Activated naive CD8-positive, alpha-beta T cell (primary cell): ENCODE results near the gene EML4.

ENCODE experiments used
- H3K27ac Mint-ChIP-seq: one replicate; pipeline ENCODE4 v1.8.0; 2021; ENCODE audit warnings: mixed read lengths
- H3K27me3 Mint-ChIP-seq: one replicate; pipeline ENCODE4 v1.8.0; 2021; ENCODE audit warnings: mixed read lengths
- H3K36me3 Mint-ChIP-seq: one replicate; pipeline ENCODE4 v1.8.0; 2021; ENCODE audit warnings: mixed read lengths
- H3K4me1 Mint-ChIP-seq: one replicate; pipeline ENCODE4 v1.8.0; 2021; ENCODE audit warnings: low read depth, mixed read lengths
- H3K4me3 Mint-ChIP-seq: one replicate; pipeline ENCODE4 v1.8.0; 2021; ENCODE audit warnings: mild to moderate bottlenecking, mixed read lengths
- H3K9me3 Mint-ChIP-seq: one replicate; pipeline ENCODE4 v1.8.0; 2021; ENCODE audit warnings: low read depth, mixed read lengths

Gene EML4

DNA sequence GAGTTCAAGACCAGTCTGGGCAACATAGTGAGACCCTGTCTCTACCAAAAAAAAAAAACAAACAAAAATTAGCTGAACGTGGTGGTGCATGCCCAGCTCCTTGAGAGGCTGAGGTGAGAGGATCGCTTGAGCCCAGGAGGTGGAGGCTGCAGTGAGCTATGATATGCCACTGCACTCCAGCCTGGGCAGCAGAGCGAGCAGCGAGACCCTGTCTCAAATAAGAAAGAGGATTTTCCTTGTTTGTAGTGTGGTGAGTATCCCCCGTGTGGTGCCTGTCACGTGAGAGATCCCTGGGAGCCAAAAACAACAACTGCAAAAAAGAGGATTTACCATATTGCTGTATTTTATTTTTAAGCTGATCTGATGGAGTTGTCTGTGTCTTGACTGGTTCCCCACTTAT lies 9.2 kb downstream of the EML4 start:
- no peak overlapping the region for H3K27ac Mint-ChIP-seq
- H3K36me3 Mint-ChIP-seq = peaks cover 12% of the 10 kb centered on the region
- peaks cover 73% of the 10 kb centered on the region for H3K4me1 Mint-ChIP-seq
- H3K27me3 Mint-ChIP-seq = no peaks in the 10 kb centered on the region
- H3K9me3 Mint-ChIP-seq = no peaks in the 10 kb centered on the region
- H3K4me3 Mint-ChIP-seq = no peak overlapping the region

DNA sequence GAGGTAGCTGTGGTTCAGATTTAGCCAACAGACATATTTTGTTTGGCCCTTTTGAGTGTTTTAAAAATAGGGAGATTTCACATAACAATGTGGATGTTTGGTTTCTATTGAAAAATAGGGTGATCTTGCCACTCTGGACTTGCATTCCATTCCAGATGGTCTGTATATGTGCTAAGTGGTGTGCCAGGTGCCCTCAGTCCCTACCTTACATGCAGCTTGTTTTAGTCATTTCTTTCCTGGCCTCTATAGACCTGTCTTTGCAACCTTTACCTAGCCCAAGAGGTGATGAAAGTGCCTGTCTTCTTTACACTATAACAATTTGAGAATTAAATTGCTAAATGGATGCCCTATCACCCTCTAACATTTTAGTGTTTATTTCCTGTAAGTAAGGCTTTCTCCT lies 11.1 kb downstream of the EML4 start:
- Mint-ChIP-seq H3K36me3 (peaks cover 15% of the 10 kb centered on the region), H3K27ac (no peak overlapping the region), H3K27me3 (no peaks in the 10 kb centered on the region), H3K4me3 (peak overlapping the region; percentile 25), H3K4me1 (peaks cover 85% of the 10 kb centered on the region), H3K9me3 (no peaks in the 10 kb centered on the region)

DNA sequence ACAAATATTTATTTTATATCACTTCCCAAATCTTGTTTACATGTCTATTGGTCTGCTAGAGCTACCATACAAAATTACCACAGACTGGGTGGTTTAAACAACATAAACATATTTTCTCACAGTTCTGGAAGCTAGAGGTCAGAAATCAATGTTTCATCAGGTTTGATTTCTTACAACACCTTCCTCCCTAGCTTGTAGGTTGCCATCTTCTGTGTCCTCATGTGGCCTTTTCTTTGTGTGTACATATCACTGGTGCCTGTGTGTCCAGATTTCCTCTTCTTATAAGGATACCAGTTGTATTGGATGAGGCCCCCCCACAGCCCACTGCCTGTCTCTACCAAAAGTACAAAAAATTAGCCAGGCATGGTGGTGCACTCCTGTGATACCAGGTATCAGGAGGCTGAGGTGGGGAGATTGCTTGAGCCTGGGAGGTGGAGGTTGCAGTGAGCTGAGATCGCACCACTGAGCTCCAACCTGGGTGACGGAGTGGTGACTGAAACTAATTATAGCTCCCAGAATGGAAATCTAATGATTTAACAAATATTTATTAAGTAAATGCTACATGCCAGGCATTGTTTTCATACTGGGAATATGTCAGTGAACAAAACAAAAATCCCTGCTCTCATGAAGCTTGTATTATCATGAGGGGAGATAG lies 13.6 kb downstream of the EML4 start:
- H3K9me3 Mint-ChIP-seq = no peaks in the 10 kb centered on the region
- H3K4me1 Mint-ChIP-seq = peaks cover 82% of the 10 kb centered on the region
- no peak overlapping the region for H3K4me3 Mint-ChIP-seq
- no peaks in the 10 kb centered on the region for H3K27me3 Mint-ChIP-seq
- H3K27ac Mint-ChIP-seq = no peak overlapping the region
- H3K36me3 Mint-ChIP-seq = peaks cover 14% of the 10 kb centered on the region

DNA sequence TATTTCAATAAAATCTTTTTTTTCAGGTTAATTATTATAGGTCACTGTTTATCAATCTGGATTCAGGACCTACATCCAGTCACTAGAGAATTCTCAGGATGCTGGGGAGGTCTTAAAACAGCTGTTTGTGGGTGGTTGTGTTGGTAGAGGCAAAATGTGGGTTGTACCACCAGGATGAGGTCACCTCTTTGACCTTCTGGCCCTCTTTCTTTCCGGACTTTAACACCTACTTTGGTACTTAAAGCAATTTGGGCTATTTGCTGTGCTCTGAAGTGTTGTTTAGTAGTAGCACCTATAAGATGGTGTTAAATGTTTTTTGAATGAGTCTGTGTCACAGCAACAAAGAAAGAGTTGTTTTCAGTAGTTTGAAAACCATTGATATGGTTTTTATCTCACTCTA lies 14.6 kb downstream of the EML4 start:
- H3K4me1 Mint-ChIP-seq = peaks cover 74% of the 10 kb centered on the region
- H3K27ac Mint-ChIP-seq = no peak overlapping the region
- peaks cover 15% of the 10 kb centered on the region for H3K36me3 Mint-ChIP-seq
- no peaks in the 10 kb centered on the region for H3K27me3 Mint-ChIP-seq
- no peaks in the 10 kb centered on the region for H3K9me3 Mint-ChIP-seq
- H3K4me3 Mint-ChIP-seq = no peak overlapping the region

DNA sequence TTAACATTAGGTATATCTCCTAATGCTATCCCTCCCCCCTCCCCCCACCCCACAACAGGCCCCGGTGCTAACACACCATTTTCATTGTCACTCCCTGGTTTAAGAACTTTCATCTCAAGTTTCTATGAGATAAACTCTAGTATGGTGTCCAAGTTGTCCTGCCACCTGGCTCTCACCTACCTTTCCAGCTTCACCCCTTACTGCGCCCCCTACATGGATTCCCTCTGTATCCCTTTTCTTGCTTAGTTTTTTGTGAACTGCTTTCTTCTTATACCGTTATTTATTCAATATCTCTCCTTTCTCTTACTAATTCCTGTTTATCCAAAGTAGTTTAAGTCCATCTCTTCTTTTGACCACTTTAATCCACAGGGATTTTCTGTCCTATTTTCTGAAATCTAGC lies 15.2 kb downstream of the EML4 start:
- Mint-ChIP-seq H3K4me3 (peak overlapping the region; percentile 2), H3K36me3 (peaks cover 15% of the 10 kb centered on the region), H3K4me1 (peaks cover 73% of the 10 kb centered on the region), H3K9me3 (no peaks in the 10 kb centered on the region), H3K27me3 (no peaks in the 10 kb centered on the region), H3K27ac (no peak overlapping the region)

DNA sequence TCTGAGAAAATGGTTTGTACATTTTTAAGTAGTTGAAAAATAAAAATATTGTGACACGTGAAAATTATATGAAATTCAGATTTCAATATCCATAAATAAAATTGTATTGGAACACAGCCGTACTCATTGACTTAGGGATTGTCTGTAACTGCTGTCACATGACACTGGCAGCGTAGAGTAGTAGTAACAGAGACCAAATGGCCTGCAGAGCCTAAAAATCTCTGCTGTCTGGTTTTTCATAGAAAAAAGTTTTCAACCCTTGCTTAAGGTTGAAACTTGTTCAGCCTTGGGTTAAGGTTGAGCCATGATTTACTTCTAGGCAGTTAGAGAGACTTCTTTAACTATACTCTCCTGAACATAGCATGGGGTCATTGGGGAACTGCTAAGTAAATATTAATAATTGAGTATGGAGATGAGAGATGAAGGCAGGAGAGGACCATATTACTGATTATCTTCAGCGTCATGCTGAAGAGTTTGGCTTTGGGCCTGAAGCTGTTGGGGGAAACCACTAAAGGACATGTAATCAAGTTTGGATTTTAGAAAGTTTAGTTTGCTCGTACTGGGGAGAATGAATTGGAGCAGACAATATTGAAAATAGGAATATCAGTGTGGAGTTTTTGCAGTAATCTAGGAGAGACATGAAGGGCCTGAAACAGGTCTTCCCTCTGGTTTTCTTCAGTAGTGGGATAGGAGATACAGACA lies 16.2 kb downstream of the EML4 start:
- Mint-ChIP-seq H3K36me3 (peaks cover 13% of the 10 kb centered on the region), H3K4me1 (peaks cover 73% of the 10 kb centered on the region), H3K4me3 (no peak overlapping the region), H3K27me3 (no peaks in the 10 kb centered on the region), H3K27ac (no peak overlapping the region), H3K9me3 (no peaks in the 10 kb centered on the region)

GRCh38 chr2:42186366-42186765 lies 17.2 kb downstream of the EML4 start:
- Mint-ChIP-seq H3K4me3 (no peak overlapping the region), H3K27ac (peak overlapping the region; percentile 16)

GRCh38 chr2:42186945-42187632 lies 17.9 kb downstream of the EML4 start:
- H3K4me1 Mint-ChIP-seq = peaks cover 75% of the 10 kb centered on the region
- no peaks in the 10 kb centered on the region for H3K27me3 Mint-ChIP-seq
- H3K27ac Mint-ChIP-seq = no peak overlapping the region
- no peaks in the 10 kb centered on the region for H3K9me3 Mint-ChIP-seq
- H3K4me3 Mint-ChIP-seq = no peak overlapping the region
- H3K36me3 Mint-ChIP-seq = peaks cover 9% of the 10 kb centered on the region

More at GRCh38 chr2:42186366-42186765, 17.2 kb downstream of the EML4 start:
- Mint-ChIP-seq H3K27me3 (no peaks in the 10 kb centered on the region), H3K9me3 (no peaks in the 10 kb centered on the region), H3K36me3 (peaks cover 12% of the 10 kb centered on the region), H3K4me1 (peaks cover 74% of the 10 kb centered on the region)

GRCh38 chr2:42187886-42188285 lies 18.7 kb downstream of the EML4 start:
- no peak overlapping the region for H3K4me3 Mint-ChIP-seq
- H3K4me1 Mint-ChIP-seq = peaks cover 76% of the 10 kb centered on the region
- H3K9me3 Mint-ChIP-seq = no peaks in the 10 kb centered on the region
- peak overlapping the region; percentile 22 for H3K27ac Mint-ChIP-seq
- no peaks in the 10 kb centered on the region for H3K27me3 Mint-ChIP-seq
- H3K36me3 Mint-ChIP-seq = peaks cover 9% of the 10 kb centered on the region

GRCh38 chr2:42189235-42189566 lies 20.0 kb downstream of the EML4 start:
- Mint-ChIP-seq H3K27me3 (no peaks in the 10 kb centered on the region), H3K4me3 (no peak overlapping the region), H3K4me1 (peaks cover 77% of the 10 kb centered on the region), H3K9me3 (no peaks in the 10 kb centered on the region), H3K36me3 (peaks cover 9% of the 10 kb centered on the region), H3K27ac (no peak overlapping the region)

GRCh38 chr2:42190191-42190590 lies 21.0 kb downstream of the EML4 start:
- no peaks in the 10 kb centered on the region for H3K9me3 Mint-ChIP-seq
- H3K36me3 Mint-ChIP-seq = peaks cover 6% of the 10 kb centered on the region
- peaks cover 77% of the 10 kb centered on the region for H3K4me1 Mint-ChIP-seq
- no peaks in the 10 kb centered on the region for H3K27me3 Mint-ChIP-seq
- H3K4me3 Mint-ChIP-seq = no peak overlapping the region
- H3K27ac Mint-ChIP-seq = peak overlapping the region; percentile 4

GRCh38 chr2:42191285-42192009 lies 22.3 kb downstream of the EML4 start:
- no peaks in the 10 kb centered on the region for H3K27me3 Mint-ChIP-seq
- peaks cover 81% of the 10 kb centered on the region for H3K4me1 Mint-ChIP-seq
- H3K27ac Mint-ChIP-seq = peak overlapping the region; percentile 36

DNA sequence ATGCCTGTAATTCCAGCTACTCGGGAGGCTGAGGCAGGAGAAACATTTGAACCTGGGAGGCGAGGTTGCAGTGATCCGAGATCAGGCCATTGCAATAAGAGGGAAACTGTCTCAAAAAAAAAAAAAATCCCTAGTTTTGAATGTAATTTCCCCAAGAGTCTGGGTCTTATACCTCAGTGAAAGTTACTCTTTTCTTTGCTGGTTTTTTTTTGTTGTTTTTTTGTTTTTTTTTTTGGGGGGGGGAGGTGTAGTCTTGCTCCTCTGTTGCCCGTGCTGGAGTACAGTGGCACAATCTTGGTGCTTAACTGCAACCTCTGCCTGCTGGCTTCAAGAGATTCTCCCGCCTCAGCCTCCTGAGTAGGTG lies 22.8 kb downstream of the EML4 start:
- Mint-ChIP-seq H3K36me3 (peaks cover 6% of the 10 kb centered on the region), H3K4me3 (no peak overlapping the region), H3K27ac (no peak overlapping the region), H3K9me3 (no peaks in the 10 kb centered on the region), H3K4me1 (peaks cover 83% of the 10 kb centered on the region), H3K27me3 (no peaks in the 10 kb centered on the region)

More at GRCh38 chr2:42191285-42192009, 22.3 kb downstream of the EML4 start:
- Mint-ChIP-seq H3K36me3 (peaks cover 6% of the 10 kb centered on the region), H3K4me3 (no peak overlapping the region), H3K9me3 (no peaks in the 10 kb centered on the region)

DNA sequence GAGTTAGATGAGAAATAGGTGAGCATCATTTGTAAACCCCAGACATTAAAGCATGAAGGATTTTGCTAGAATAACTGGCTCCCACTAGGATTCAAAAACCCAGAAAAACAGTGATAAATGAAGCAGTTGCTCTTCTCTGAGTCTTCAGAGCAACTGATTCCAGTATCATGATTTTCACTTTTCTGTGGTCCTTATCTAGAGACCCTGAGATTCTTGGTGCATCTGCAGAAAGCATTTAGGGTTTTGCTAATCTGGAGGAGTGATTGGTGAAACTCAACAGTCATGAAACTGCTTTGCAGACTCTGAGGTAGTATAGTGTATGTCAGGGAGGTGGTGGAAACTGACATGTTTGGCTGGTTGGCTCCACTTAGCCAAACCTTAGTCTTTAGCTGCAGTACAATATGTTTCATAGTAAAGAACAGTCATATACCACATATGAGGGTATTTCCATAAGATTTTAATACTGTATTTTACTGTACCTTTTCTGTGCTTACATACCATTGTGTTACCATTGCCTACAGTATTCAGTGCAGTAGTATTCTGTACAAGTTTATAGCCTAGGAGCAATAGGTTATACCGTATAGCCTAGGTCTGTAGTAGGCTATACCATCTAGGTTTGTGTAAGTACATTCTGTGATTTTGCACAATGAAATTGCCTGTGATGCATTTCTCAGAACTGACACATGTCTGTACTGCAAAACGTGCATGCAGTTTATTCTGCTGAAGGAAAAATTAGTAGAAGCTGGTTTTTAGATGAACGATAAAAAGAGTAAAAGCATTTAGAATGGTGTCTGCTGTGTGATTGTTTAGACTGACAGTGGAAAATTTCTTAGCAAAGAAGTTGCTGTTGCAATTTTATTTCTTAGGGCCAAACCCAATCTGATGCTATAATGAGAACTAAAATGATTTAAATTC lies 23.8 kb downstream of the EML4 start:
- Mint-ChIP-seq H3K4me1 (peaks cover 78% of the 10 kb centered on the region), H3K4me3 (peak overlapping the region; percentile 12), H3K27ac (peak overlapping the region; percentile 82), H3K36me3 (peaks cover under 1% of the 10 kb centered on the region), H3K27me3 (no peaks in the 10 kb centered on the region), H3K9me3 (no peaks in the 10 kb centered on the region)
